HEK293 (cell line): ENCODE results near the gene MARVELD1.

Experiments used
- CTCF ChIA-PET: fragments of 350-600 bp; formaldehyde crosslinking; extraction: SDS; loops from one replicate; lab custom pipeline; 2021; ENCODE audit warnings: antibody characterized with exemption; lab: Yijun Ruan, JAX
- POLR2A ChIA-PET: fragments of 300-600 bp; formaldehyde crosslinking; extraction: SDS; loops from one replicate; lab custom pipeline; 2020; ENCODE audit warnings: antibody characterized with exemption, inconsistent platforms; lab: Yijun Ruan, JAX
- H3K27ac ChIP-seq: fragments of 200-500 bp; sonication (Bioruptor generic); 2 replicates; pipeline ENCODE4 v1.5.1; 2014; ENCODE audit warnings: low read depth, low read length, control low read depth, inconsistent platforms; ENCODE audit errors: extremely low read depth
- H3K36me3 ChIP-seq, 2 experiments: fragments of 200-500 bp in 1 of 2; sonication (Bioruptor generic) in 1 of 2; 1 replicate in 1 of 2; 2 replicates in 1 of 2; pipeline ENCODE4 v1.5.1; 2014 to 2017; ENCODE audit warnings: inconsistent platforms in 2 of 2, low read length in 2 of 2; ENCODE audit not compliant: control insufficient read depth in 2 of 2, insufficient read depth in 1 of 2
- H3K4me1 ChIP-seq: fragments of 200-500 bp; sonication (Bioruptor generic); 2 replicates; pipeline ENCODE4 v1.5.1; 2014; ENCODE audit warnings: mild to moderate bottlenecking, low read length, inconsistent platforms; ENCODE audit not compliant: control insufficient read depth, insufficient read depth
- H3K4me3 ChIP-seq: 2 replicates; pipeline ENCODE4 v1.5.1; 2011; ENCODE audit warnings: low read depth, mild to moderate bottlenecking, control low read depth, low read length, moderate library complexity
- H3K9me3 ChIP-seq: fragments of 200-500 bp; sonication (Bioruptor generic); 2 replicates; pipeline ENCODE4 v1.5.1; 2014; ENCODE audit warnings: low read depth, low read length, inconsistent platforms; ENCODE audit not compliant: control insufficient read depth, insufficient read depth
- GLIS2 ChIP-seq: fragments of 450-650 bp; formaldehyde crosslinking; IDR thresholded peaks from 2 replicates; pipeline ENCODE4 v1.5.1; 2016; ENCODE audit warnings: missing biosample characterization, missing genetic modification characterization
- KLF16 ChIP-seq: fragments of 450-650 bp; formaldehyde crosslinking; IDR thresholded peaks from 2 replicates; pipeline ENCODE4 v1.5.1; 2017; ENCODE audit warnings: missing biosample characterization, missing genetic modification characterization
- KLF17 ChIP-seq: fragments of 450-650 bp; formaldehyde crosslinking; IDR thresholded peaks from 2 replicates; pipeline ENCODE4 v1.5.1; 2016; ENCODE audit warnings: missing biosample characterization, missing genetic modification characterization
- KLF7 ChIP-seq: fragments of 450-650 bp; formaldehyde crosslinking; IDR thresholded peaks from 2 replicates; pipeline ENCODE4 v1.5.1; 2016; ENCODE audit warnings: missing biosample characterization, missing genetic modification characterization, borderline replicate concordance
- KLF8 ChIP-seq: fragments of 450-650 bp; formaldehyde crosslinking; IDR thresholded peaks from 2 replicates; pipeline ENCODE4 v1.5.1; 2016; ENCODE audit warnings: missing biosample characterization, missing genetic modification characterization
- MZF1 ChIP-seq: fragments of 450-650 bp; formaldehyde crosslinking; IDR thresholded peaks from 2 replicates; pipeline ENCODE4 v1.5.1; 2017; ENCODE audit warnings: missing biosample characterization, missing genetic modification characterization, borderline replicate concordance
- PRDM2 ChIP-seq: fragments of 450-650 bp; formaldehyde crosslinking; IDR thresholded peaks from 2 replicates; pipeline ENCODE4 v1.5.1; 2016; ENCODE audit warnings: missing biosample characterization, missing genetic modification characterization, borderline replicate concordance
- SP2 ChIP-seq: fragments of 450-650 bp; formaldehyde crosslinking; IDR thresholded peaks from 2 replicates; pipeline ENCODE4 v1.5.1; 2016; ENCODE audit warnings: missing biosample characterization, missing genetic modification characterization
- ZBTB48 ChIP-seq: fragments of 450-650 bp; formaldehyde crosslinking; IDR thresholded peaks from 2 replicates; pipeline ENCODE4 v1.5.1; 2016; ENCODE audit warnings: missing biosample characterization, missing genetic modification characterization
- ZEB2 ChIP-seq: fragments of 450-650 bp; formaldehyde crosslinking; IDR thresholded peaks from 2 replicates; pipeline ENCODE4 v1.5.1; 2016; ENCODE audit warnings: missing biosample characterization, missing genetic modification characterization
- ZNF114 ChIP-seq: fragments of 450-650 bp; formaldehyde crosslinking; IDR thresholded peaks from 2 replicates; pipeline ENCODE4 v1.5.0; 2017; ENCODE audit warnings: missing biosample characterization, missing genetic modification characterization
- ZNF157 ChIP-seq: fragments of 450-650 bp; formaldehyde crosslinking; IDR thresholded peaks from 2 replicates; pipeline ENCODE4 v1.5.1; 2016; ENCODE audit warnings: missing biosample characterization, missing genetic modification characterization
- ZNF202 ChIP-seq: fragments of 450-650 bp; formaldehyde crosslinking; IDR thresholded peaks from 2 replicates; pipeline ENCODE4 v1.5.1; 2016; ENCODE audit warnings: missing biosample characterization, missing genetic modification characterization, borderline replicate concordance
- ZNF211 ChIP-seq: fragments of 450-650 bp; formaldehyde crosslinking; IDR thresholded peaks from 2 replicates; pipeline ENCODE4 v1.5.1; 2016; ENCODE audit warnings: low read depth, missing biosample characterization, missing genetic modification characterization
- ZNF23 ChIP-seq: fragments of 450-650 bp; formaldehyde crosslinking; IDR thresholded peaks from 2 replicates; pipeline ENCODE4 v1.5.1; 2016; ENCODE audit warnings: missing biosample characterization, missing genetic modification characterization, borderline replicate concordance
- ZNF239 ChIP-seq: fragments of 450-650 bp; formaldehyde crosslinking; IDR thresholded peaks from 2 replicates; pipeline ENCODE4 v1.5.1; 2016; ENCODE audit warnings: missing biosample characterization, missing genetic modification characterization
- ZNF324 ChIP-seq: fragments of 450-650 bp; formaldehyde crosslinking; IDR thresholded peaks from 2 replicates; pipeline ENCODE4 v1.5.1; 2016; ENCODE audit warnings: missing biosample characterization, missing genetic modification characterization
- ZNF423 ChIP-seq: fragments of 450-650 bp; formaldehyde crosslinking; IDR thresholded peaks from 2 replicates; pipeline ENCODE4 v1.5.1; 2016; ENCODE audit warnings: missing biosample characterization, missing genetic modification characterization
- ZNF549 ChIP-seq: fragments of 450-650 bp; IDR thresholded peaks from 2 replicates; pipeline ENCODE4 v1.5.1; 2018; ENCODE audit warnings: missing biosample characterization, missing genetic modification characterization, mild to moderate bottlenecking, inconsistent platforms, moderate library complexity
- ZNF580 ChIP-seq: fragments of 450-650 bp; formaldehyde crosslinking; IDR thresholded peaks from 2 replicates; pipeline ENCODE4 v1.5.1; 2016; ENCODE audit warnings: missing biosample characterization, missing genetic modification characterization
- ZNF791 ChIP-seq: fragments of 450-650 bp; formaldehyde crosslinking; IDR thresholded peaks from 2 replicates; pipeline ENCODE4 v1.5.1; 2016; ENCODE audit warnings: missing biosample characterization, missing genetic modification characterization
- ZNF792 ChIP-seq: fragments of 450-650 bp; formaldehyde crosslinking; IDR thresholded peaks from 2 replicates; pipeline ENCODE4 v1.5.1; 2016; ENCODE audit warnings: missing biosample characterization, missing genetic modification characterization
- ZNF837 ChIP-seq: fragments of 450-650 bp; formaldehyde crosslinking; IDR thresholded peaks from 2 replicates; pipeline ENCODE4 v1.5.1; 2016; ENCODE audit warnings: missing biosample characterization, missing genetic modification characterization
- ZNF843 ChIP-seq: fragments of 450-650 bp; formaldehyde crosslinking; IDR thresholded peaks from 2 replicates; pipeline ENCODE4 v1.5.1; 2016; ENCODE audit warnings: missing biosample characterization, missing genetic modification characterization
- ZSCAN5A ChIP-seq: fragments of 450-650 bp; formaldehyde crosslinking; IDR thresholded peaks from 2 replicates; pipeline ENCODE4 v1.5.1; 2016; ENCODE audit warnings: missing biosample characterization, missing genetic modification characterization

MARVELD1 gene

GRCh38 chr10:97666992-97667391 lies 46.5 kb upstream of the MARVELD1 start:
- ChIA-PET CTCF (interaction anchor here (1.8 to 5.0 kb wide), 2 partner anchors 9 to 42 kb away, joined by 10 to 31 read pairs; no protein-coding TSS in a partner anchor), POLR2A (no interaction called here)
- no peaks in the 10 kb centered on the region for H3K4me1 ChIP-seq
- TF ChIP-seq ZBTB48 (tag by site-specific recombination) (no peak), MZF1 (tag by site-specific recombination) (no peak)
- H3K9me3 ChIP-seq: no peaks in the 10 kb centered on the region
- H3K36me3 ChIP-seq: peaks cover 46 to 78% of the 10 kb centered on the region in 2 experiments
- H3K4me3 ChIP-seq: no peak overlapping the region
- H3K27ac ChIP-seq: no peak overlapping the region

- H3K36me3 ChIP-seq: peaks cover 45 to 73% of the 10 kb centered on the region in 2 experiments
- H3K9me3 ChIP-seq: no peaks in the 10 kb centered on the region
- no peak overlapping the region for H3K27ac ChIP-seq
- no peak for TF ChIP-seq ZNF114 (tag by site-specific recombination)
- no peak for TF ChIP-seq ZNF157 (tag by site-specific recombination)
- TF ChIP-seq ZEB2 (tag by site-specific recombination): no peak
- TF ChIP-seq KLF7 (tag by site-specific recombination): no peak
- TF ChIP-seq ZNF239 (tag by site-specific recombination): no peak
- TF ChIP-seq ZNF202 (tag by site-specific recombination): no peak
- TF ChIP-seq ZNF23 (tag by site-specific recombination): no peak
- TF ChIP-seq ZNF792 (tag by site-specific recombination): no peak
- TF ChIP-seq ZSCAN5A: no peak
- TF ChIP-seq ZNF791 (tag by site-specific recombination): no peak
- TF ChIP-seq ZNF843 (tag by site-specific recombination): no peak
- TF ChIP-seq ZNF324 (tag by site-specific recombination): no peak
- H3K4me1 ChIP-seq: no peaks in the 10 kb centered on the region
- ChIA-PET POLR2A (no interaction called here), CTCF (interaction anchor here (1.8 to 5.0 kb wide), 2 partner anchors 9 to 42 kb away, joined by 10 to 31 read pairs; no protein-coding TSS in a partner anchor)
- H3K4me3 ChIP-seq: no peak overlapping the region
Observed at GRCh38 chr10:97667463-97667862, 46.1 kb upstream of the MARVELD1 start.

GRCh38 chr10:97669571-97669970 lies 44.0 kb upstream of the MARVELD1 start:
- Histone ChIP-seq H3K9me3 (no peaks in the 10 kb centered on the region), H3K36me3 (peaks cover 42 to 69% of the 10 kb centered on the region in 2 experiments; a peak in 2 of 3 replicates), H3K4me1 (no peaks in the 10 kb centered on the region), H3K27ac (no peak overlapping the region), H3K4me3 (no peak overlapping the region)
- ChIA-PET POLR2A (interaction anchor here (0.6 to 0.8 kb wide), 2 partner anchors 17 to 28 kb away, joined by 3 to 4 read pairs; partner anchors contain the start of gene AVPI1), CTCF (interaction anchor here (1.1 to 5.0 kb wide), 4 partner anchors 7 to 63 kb away, joined by 3 to 31 read pairs (median 5); partner anchors contain the start of gene AVPI1)
- TF ChIP-seq SP2: no peak
- TF ChIP-seq GLIS2 (tag by site-specific recombination): no peak
- TF ChIP-seq ZNF837: no peak
- no peak for TF ChIP-seq PRDM2 (tag by site-specific recombination)
- TF ChIP-seq ZNF580 (tag by site-specific recombination): no peak
- no peak for TF ChIP-seq KLF17 (tag by site-specific recombination)
- no peak for TF ChIP-seq ZNF549 (tag by site-specific recombination)
- TF ChIP-seq KLF16 (tag by site-specific recombination): no peak
- TF ChIP-seq ZNF423 (tag by site-specific recombination): no peak
- TF ChIP-seq ZNF211 (tag by site-specific recombination): no peak
- no peak for TF ChIP-seq KLF8
